ENCODE data around the gene DICER1. TPM values are rescaled to one million over a fixed set of nuclear protein-coding genes. Genes with fewer than 3 reads are reported as not detected.

Gene DICER1
- total RNA-seq, 1 experiment from 2014 or later: 198 TPM

DNA sequence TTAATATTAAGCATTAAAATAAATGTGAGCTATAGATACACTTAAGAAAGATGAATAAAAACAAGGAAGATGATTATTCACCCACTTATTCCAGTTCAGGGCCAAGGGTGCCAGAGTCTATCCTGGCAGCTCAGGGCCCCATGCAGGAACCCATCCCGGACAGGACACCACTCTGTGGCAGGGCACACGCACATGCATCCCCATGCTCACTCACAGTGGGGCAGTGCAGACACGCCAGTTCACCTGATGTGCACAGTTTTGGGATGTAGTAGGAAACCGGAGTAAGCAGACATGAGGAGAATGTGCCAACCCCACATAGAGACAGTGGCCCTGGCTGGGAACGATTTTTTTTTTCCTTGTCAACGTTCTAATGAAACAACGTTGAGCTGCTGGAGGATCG, 47.2 kb downstream of the DICER1 start:
- H3K4me3 ChIP-seq: no peak overlapping the region
- no peak for DNase-seq
- H3K4me1 ChIP-seq: 0 out of 2 replicates have a peak, but pooled peaks cover 4% of the 10 kb centered on the region
- H3K27ac ChIP-seq: no peak overlapping the region
- H3K27me3 ChIP-seq: no peaks in the 10 kb centered on the region
- H3K9me3 ChIP-seq (replicated peaks): no peaks in the 10 kb centered on the region
- H3K36me3 ChIP-seq: peaks cover 93% of the 10 kb centered on the region

DNA sequence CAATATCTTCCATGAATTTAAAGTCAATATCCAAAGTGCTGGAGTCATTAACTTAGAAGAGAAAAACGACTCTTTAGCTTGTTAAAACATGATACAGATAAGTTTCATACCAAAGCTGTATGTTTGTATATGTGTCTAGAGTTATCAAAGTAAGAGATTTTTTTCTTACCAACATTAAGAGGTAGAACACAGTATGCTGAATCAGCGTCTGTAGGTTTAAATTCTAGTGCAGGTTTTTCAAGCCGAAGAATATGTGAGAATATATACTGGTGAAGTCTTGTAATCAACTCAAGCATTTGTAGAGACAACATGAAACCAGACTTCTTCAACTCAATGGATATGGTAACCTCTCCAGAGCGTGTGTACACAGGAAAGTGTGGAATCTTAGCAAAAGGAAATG, 49.6 kb downstream of the DICER1 start:
- H3K27ac ChIP-seq: no peak overlapping the region
- 0 out of 2 replicates have a peak, but pooled peaks cover 4% of the 10 kb centered on the region for H3K4me1 ChIP-seq
- peaks cover 97% of the 10 kb centered on the region for H3K36me3 ChIP-seq
- H3K4me3 ChIP-seq: no peak overlapping the region
- no peaks in the 10 kb centered on the region for H3K9me3 ChIP-seq (replicated peaks)
- no peak for DNase-seq
- H3K27me3 ChIP-seq: no peaks in the 10 kb centered on the region

DNA sequence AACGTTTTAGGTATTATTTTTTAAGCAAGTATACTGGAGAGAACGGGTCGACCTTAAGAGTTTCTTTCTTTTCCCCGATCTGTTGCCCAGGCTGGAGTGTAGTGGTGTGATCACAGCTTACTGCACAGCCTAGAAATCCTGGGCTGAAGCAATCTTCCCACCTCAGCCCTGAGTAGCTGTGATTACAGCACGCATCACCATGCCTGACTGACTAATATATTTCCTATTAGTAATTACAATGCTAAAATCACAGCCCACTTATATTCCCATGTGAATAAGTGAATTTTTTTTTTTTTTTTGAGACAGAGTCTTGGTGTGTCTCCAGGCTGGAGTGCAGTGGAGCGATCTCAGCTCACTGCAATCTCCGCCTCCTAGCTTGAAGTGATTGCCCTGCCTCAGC, 50.4 kb downstream of the DICER1 start:
- 0 out of 2 replicates have a peak, but pooled peaks cover 4% of the 10 kb centered on the region for H3K4me1 ChIP-seq
- no peak overlapping the region for H3K27ac ChIP-seq
- peaks cover 93% of the 10 kb centered on the region for H3K36me3 ChIP-seq
- H3K4me3 ChIP-seq: no peak overlapping the region
- H3K9me3 ChIP-seq (replicated peaks): no peaks in the 10 kb centered on the region
- H3K27me3 ChIP-seq: no peaks in the 10 kb centered on the region
- DNase-seq: no peak

DNA sequence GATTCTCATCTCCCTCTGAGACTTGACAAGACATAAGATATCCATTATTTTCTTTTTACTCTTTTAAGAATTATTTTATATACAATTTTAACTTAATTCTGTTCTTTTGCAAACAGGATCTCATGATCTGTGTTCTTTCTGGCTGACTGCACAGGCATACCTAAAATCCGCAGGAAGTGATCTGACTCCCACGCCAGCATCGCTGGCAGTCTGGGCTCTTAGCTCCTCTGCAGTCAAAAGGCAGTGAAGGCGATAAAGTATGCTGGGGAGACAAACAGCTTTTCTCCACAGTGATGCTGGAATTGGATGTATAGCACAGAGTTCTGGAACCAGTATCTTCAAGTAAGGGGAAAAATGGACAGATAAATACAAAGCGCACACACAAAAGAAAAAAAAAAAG, 52.4 kb downstream of the DICER1 start:
- H3K4me1 ChIP-seq: 0 out of 2 replicates have a peak, but pooled peaks cover 3% of the 10 kb centered on the region
- H3K27ac ChIP-seq: no peak overlapping the region
- H3K4me3 ChIP-seq: no peak overlapping the region
- H3K27me3 ChIP-seq: no peaks in the 10 kb centered on the region
- no peaks in the 10 kb centered on the region for H3K9me3 ChIP-seq (replicated peaks)
- no peak for DNase-seq
- H3K36me3 ChIP-seq: peaks cover 83% of the 10 kb centered on the region

DNA sequence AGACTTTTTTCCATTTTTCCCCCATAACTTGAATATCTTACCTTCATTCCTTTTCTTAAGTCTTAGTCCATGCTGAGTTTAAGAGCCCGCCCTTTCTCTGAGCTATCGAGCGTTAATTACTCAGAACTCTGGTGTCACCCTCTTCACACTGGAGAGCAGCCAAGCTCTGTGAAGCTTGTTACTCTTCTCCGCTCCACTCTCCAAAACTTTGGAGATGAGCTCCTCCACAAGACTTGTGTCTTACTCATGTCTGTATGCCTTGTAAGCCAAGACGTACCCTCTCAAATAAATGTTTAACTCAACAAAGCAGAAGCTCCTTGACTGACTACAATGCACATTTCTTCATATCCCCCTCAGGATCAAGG, 54.7 kb downstream of the DICER1 start:
- Histone ChIP-seq H3K4me3 (no peak overlapping the region), H3K4me1 (no peaks in the 10 kb centered on the region), H3K9me3 (replicated peaks) (no peaks in the 10 kb centered on the region), H3K27me3 (no peaks in the 10 kb centered on the region), H3K27ac (no peak overlapping the region), H3K36me3 (peaks cover 74% of the 10 kb centered on the region)
- no peak for DNase-seq

DNA sequence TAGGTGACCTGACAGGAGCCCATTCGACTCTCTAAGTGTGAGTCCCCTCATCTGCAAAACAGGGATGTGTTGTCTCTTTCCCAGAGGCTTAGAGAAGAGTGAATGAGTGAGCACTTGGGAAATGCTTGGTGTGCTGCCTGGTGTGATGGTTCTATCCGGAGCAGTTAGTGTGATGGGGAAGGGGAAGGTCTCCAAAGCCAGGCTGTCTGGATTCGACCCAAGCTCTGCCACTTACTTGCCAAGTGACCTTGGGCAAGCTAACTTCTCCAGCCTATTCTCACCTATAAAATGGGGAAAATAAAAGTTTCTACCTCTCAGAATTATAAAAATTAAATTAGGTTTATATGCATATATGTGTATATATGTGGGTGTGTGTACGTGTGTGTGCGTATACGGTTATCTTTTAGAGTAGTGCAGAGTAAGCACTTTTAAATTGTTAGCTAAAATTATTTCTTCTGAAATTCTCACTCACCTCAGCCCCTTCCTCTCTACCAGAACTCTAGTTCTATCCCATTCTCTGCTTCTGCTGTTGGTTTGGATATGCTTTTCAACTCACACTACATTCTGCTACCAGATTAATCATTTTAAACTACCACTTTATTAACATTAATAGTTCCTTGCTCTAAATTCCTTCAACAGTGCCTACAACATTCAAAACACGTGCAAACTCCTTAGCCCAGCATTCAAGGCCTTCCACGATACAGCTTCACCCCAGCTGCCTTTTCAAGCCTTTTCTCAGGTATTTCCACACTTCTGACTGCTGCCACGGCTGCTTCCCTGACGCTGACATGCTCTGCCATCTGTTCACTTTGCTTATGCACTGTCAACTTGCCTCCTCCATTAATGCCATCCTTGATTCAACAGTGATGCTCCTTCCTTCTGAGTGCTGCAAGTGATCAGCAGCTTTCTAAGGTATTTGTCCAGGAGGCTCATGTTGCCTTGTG, 55.3 kb downstream of the DICER1 start:
- no peaks in the 10 kb centered on the region for H3K27me3 ChIP-seq
- H3K36me3 ChIP-seq: peaks cover 73% of the 10 kb centered on the region
- no peak for DNase-seq
- no peaks in the 10 kb centered on the region for H3K4me1 ChIP-seq
- H3K27ac ChIP-seq: no peak overlapping the region
- H3K4me3 ChIP-seq: no peak overlapping the region
- H3K9me3 ChIP-seq (replicated peaks): no peaks in the 10 kb centered on the region

DNA sequence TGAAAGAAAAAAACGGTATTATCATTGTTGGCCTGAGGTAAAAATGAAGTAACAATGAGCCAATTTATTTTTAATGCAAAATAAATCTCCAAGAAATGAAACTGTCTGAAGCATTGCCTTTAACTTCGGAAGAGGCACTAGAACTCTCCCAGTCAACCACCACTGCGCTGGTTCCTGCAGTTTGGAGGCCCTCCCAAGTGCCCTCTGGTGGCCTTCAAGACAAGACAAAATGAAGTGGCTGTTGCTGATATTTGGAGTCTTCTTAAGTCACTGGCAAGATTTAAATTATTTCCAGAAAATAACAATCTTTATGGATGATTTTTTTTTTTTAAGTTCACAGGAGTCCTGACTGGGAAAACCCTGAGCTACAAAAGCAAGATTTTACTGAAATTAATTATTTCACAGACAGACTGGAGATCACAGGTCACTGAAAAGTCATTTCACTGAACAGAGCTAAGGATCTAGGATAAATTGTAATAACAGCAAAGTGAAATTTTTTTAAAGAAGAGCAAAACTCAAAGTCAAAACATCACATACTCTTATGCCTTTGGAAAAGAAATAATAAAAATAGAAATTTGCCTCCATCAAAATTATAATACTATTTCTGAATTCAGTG, 58.2 kb downstream of the DICER1 start:
- no peaks in the 10 kb centered on the region for H3K4me1 ChIP-seq

DNA sequence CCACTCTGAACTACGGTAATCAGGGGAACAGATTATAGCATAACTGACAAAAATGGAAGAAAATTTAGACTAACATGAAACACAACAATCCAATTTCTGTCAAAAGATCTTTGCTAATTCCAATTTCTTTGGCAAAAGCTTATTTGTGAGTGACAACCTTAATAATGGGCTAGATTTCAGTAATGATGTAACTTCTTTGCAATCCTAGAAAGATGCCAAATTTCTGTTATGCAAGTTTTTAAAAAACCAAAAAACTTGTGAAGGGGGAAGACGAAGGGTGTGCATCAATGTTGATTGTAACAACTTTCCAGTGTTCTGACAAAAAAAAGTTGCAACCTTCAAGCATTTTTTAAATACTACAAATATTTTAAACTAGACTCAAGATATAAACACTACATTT, 59.9 kb downstream of the DICER1 start:
- DNase-seq: no peak
- Histone ChIP-seq H3K4me1 (no peaks in the 10 kb centered on the region), H3K27me3 (no peaks in the 10 kb centered on the region), H3K36me3 (peaks cover 73% of the 10 kb centered on the region), H3K27ac (no peak overlapping the region), H3K9me3 (replicated peaks) (no peaks in the 10 kb centered on the region), H3K4me3 (no peak overlapping the region)

More for the DNA sequence above, 58.2 kb downstream of the DICER1 start:
- Histone ChIP-seq H3K27me3 (no peaks in the 10 kb centered on the region), H3K9me3 (replicated peaks) (no peaks in the 10 kb centered on the region), H3K4me3 (no peak overlapping the region), H3K36me3 (peaks cover 73% of the 10 kb centered on the region), H3K27ac (no peak overlapping the region)
- DNase-seq: peak; percentile 61 to 78

DNA sequence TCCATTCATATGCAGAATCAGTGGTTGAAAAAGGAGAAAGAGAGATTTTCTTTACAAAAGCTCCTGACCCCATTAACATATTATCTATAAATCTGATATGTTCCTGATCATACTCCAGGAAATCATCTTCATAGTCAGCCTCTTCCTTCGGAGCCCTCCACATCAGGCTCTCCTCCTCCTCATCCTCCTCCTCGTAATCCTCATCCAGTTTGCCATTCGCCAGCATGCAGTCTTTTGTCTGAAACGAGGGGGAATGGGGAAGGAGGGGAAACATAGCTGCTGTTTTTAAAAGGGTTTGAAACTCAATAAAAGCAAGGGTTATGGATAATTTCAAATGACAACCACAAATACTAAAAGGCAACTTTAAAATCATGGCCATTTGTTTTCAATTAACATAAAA, 60.9 kb downstream of the DICER1 start:
- H3K9me3 ChIP-seq (replicated peaks): no peaks in the 10 kb centered on the region
- no peak for DNase-seq
- H3K4me1 ChIP-seq: no peaks in the 10 kb centered on the region
- H3K36me3 ChIP-seq: peaks cover 79% of the 10 kb centered on the region
- no peak overlapping the region for H3K4me3 ChIP-seq
- no peaks in the 10 kb centered on the region for H3K27me3 ChIP-seq
- no peak overlapping the region for H3K27ac ChIP-seq

DNA sequence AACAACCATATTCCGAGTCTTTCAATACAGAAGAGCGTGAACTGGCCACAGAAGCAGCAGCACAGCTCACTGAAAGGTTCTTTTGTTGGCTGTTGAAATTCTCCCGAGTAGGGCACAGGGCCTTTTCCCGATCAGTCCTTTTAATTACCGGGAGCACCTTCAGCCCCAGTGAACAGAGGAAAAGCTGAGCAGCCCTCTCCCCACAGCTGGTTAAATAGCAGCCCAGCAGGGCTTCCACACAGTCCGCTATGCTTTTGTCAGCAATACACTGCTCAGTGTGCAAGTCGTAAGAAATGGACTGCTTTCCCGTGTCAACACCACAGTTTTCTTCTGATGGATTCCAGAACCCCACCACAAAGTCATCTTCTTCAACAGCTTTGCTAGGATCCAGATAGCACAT, 61.3 kb downstream of the DICER1 start:
- Histone ChIP-seq H3K27ac (no peak overlapping the region), H3K27me3 (no peaks in the 10 kb centered on the region), H3K4me3 (no peak overlapping the region), H3K36me3 (peaks cover 79% of the 10 kb centered on the region), H3K4me1 (no peaks in the 10 kb centered on the region), H3K9me3 (replicated peaks) (no peaks in the 10 kb centered on the region)
- DNase-seq: no peak

DNA sequence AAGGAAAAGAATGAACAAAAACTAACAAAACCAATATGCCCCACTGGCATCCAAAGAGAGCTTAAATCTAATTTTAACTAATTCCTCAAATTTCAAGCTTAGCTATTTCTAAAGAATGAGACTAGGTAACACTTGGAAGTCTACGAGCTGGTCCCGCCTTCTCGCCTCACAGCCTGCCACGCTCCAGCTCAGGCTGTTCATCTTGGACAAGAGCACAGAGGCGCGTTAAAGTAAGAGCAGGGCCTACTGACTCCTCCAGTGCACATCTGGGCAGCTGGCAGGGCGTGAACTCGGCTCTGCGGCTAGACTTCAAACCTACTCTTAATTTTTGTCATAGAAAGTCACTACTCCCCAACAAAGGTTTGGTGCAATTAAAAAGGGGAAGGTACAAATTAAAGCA, 64.6 kb downstream of the DICER1 start:
- H3K27ac ChIP-seq: no peak overlapping the region

DNA sequence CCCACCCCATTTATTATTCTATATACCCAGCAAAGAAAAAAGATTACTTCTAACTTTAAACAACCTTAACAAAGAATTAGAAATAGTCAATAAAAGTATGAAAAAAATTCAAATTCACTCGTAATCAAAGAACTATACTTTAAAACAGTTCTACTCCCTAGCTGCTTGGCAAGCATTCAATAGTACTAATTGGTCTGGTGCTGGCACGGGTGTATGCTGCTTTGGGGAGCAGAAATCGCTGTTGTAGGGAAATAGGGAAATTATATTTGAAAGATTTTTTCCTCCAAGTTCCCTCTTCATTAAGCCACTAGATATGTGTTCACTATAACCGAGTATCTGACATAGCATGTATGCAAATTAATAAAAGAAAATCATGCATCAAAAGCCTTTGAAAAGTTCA, 65.7 kb downstream of the DICER1 start:
- Histone ChIP-seq H3K9me3 (replicated peaks) (no peaks in the 10 kb centered on the region), H3K27me3 (no peaks in the 10 kb centered on the region), H3K4me3 (no peak overlapping the region), H3K4me1 (no peaks in the 10 kb centered on the region), H3K36me3 (peaks cover 83% of the 10 kb centered on the region), H3K27ac (no peak overlapping the region)
- DNase-seq: no peak

More for the DNA sequence above, 64.6 kb downstream of the DICER1 start:
- H3K4me1 ChIP-seq: no peaks in the 10 kb centered on the region
- no peak overlapping the region for H3K4me3 ChIP-seq
- H3K9me3 ChIP-seq (replicated peaks): no peaks in the 10 kb centered on the region
- no peaks in the 10 kb centered on the region for H3K27me3 ChIP-seq
- DNase-seq: no peak
- H3K36me3 ChIP-seq: peaks cover 86% of the 10 kb centered on the region

DNA sequence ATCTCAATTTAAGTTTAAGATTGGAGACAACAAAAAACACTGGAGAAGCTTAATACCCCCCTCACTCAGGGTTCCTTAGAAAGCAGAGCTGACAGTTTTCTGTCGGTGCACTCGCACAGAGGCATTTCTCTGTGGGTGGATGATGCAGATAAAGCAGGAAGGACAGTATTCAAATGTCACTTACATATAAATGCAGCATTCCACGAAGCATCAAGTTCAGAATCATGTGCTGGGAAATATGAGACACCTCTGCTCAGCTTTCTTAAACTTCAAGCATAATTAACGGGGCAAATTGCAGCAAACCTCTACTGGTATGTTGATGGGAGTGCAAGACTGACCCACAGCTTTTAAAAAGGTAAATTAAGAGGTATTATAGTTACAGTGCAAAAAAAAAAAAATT, 68.7 kb downstream of the DICER1 start:
- H3K36me3 ChIP-seq: peaks cover 63% of the 10 kb centered on the region
- H3K9me3 ChIP-seq (replicated peaks): no peaks in the 10 kb centered on the region
- H3K4me3 ChIP-seq: no peak overlapping the region
- peaks cover 15% of the 10 kb centered on the region for H3K4me1 ChIP-seq
- no peaks in the 10 kb centered on the region for H3K27me3 ChIP-seq
- no peak for DNase-seq
- H3K27ac ChIP-seq: no peak overlapping the region

DNA sequence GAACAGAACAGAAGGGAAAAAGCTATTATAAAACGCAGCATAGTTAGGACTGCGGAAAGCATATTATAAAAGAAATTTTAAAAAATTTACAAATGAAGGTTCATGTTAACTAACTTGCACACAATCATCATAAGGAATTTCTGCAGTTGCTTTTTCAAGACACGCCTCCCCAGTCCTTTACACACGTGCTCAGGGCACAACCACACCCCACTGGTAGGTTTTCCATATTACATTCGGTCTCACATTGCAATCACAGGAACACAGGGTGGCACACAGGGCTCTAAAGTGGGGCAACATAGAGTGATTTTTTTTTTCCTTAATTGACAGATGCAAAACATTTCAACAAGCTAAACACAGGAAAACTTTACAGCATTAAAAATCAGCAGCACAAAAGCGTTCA, 69.7 kb downstream of the DICER1 start:
- no peaks in the 10 kb centered on the region for H3K27me3 ChIP-seq
- H3K27ac ChIP-seq: no peak overlapping the region
- peaks cover 15% of the 10 kb centered on the region for H3K4me1 ChIP-seq
- peaks cover 53% of the 10 kb centered on the region for H3K36me3 ChIP-seq
- H3K9me3 ChIP-seq (replicated peaks): no peaks in the 10 kb centered on the region
- no peak overlapping the region for H3K4me3 ChIP-seq
- no peak for DNase-seq

DNA sequence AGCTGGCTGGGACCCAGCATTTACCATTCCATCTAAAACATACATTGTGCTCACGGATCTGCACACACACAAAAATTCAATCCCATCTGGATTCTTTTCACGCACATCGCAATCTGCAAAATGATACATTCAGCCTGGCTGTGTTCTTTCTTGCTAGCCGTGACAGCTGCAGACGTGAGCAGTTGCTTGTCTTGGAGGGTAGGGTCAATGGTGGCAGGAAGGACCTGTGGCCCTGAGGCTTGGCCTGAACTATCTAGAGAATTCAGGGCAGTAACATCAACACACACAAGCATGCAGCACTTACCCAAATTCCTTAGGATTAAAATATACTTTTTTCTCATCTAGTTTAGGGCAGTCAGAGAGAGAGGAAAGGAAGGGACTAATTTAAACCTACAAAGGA, 72.0 kb downstream of the DICER1 start:
- no peaks in the 10 kb centered on the region for H3K9me3 ChIP-seq (replicated peaks)

More for the DNA sequence above, 72.0 kb downstream of the DICER1 start:
- Histone ChIP-seq H3K36me3 (peaks cover 30% of the 10 kb centered on the region), H3K27ac (peak overlapping the region; percentile 5; the same call in 1 of the 2 replicates), H3K4me3 (no peak overlapping the region), H3K4me1 (peaks cover 18% of the 10 kb centered on the region), H3K27me3 (no peaks in the 10 kb centered on the region)
- DNase-seq: peak; percentile 66

Data from SJCRH30 (cell line).